ENCODE results near the gene RNF187.
A peak's percentile ranks its signal among the peaks of the same experiment; 100 is the strongest.
"Not testable (repeated sequence)": the region's sequence is repeated elsewhere in the genome, so short reads cannot be mapped to it uniquely, and the experiment has no call there.

RNF187 gene

DNA sequence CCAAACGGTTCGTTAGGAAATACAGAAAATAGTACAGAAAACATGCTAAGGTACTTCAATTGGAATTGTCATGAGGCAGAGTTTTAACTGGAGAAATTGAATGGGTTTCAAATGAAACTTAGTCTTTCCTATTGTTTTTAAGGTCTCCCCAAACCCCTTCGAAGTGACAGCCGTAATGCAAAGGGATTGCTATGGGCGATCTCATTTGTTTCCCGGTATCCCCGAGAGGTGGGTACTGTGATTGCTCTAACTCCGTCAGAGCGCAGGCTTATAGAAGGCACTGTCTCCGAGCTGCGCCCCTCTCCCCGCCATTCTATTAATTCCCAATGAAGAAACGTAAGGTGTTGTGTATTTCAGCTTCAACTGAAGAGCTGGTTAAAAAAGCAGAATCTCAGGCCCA lies 22.0 kb upstream of the RNF187 start:
- H3K4me3 ChIP-seq (ENCODE audit: low read length): peak overlapping the region; percentile 56
- TF ChIP-seq, protein P1, sequence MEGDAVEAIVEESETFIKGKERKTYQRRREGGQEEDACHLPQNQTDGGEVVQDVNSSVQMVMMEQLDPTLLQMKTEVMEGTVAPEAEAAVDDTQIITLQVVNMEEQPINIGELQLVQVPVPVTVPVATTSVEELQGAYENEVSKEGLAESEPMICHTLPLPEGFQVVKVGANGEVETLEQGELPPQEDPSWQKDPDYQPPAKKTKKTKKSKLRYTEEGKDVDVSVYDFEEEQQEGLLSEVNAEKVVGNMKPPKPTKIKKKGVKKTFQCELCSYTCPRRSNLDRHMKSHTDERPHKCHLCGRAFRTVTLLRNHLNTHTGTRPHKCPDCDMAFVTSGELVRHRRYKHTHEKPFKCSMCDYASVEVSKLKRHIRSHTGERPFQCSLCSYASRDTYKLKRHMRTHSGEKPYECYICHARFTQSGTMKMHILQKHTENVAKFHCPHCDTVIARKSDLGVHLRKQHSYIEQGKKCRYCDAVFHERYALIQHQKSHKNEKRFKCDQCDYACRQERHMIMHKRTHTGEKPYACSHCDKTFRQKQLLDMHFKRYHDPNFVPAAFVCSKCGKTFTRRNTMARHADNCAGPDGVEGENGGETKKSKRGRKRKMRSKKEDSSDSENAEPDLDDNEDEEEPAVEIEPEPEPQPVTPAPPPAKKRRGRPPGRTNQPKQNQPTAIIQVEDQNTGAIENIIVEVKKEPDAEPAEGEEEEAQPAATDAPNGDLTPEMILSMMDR (conservative IDR thresholded peaks at IDR 0.05; ENCODE audit: low read depth, low read length): no peak
- no peak for DNase-seq (ENCODE audit: low read depth)

DNA sequence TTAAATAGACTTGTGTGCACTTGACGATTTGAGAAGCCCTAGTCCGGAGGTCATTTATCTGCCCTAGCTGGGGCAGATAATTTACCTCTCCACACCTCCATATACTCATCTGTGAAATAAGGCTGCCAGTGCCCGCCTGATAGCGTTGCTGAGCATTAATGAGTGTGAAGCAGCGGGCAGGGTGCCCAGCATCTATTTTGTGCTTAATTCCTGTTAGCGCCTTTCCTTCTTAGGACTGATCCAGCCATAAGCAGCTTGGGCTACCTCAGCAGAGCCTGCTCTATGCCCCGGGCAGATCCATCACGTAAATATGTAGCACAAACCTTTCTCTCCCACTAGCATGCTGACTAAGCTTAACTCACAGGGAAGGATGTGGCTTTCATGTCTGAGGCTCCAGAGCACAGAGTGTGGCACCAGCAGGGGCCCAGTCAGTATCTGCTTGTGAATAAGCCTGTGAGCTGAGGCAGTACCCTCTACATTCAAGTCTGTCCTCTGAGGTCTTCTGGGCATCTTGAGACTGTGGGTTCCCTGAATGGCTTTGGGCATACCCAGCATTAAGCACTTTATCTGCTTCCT lies 21.5 kb upstream of the RNF187 start:
- DNase-seq (ENCODE audit: low read depth): no peak
- H3K4me3 ChIP-seq (ENCODE audit: low read length): no peak overlapping the region

DNA sequence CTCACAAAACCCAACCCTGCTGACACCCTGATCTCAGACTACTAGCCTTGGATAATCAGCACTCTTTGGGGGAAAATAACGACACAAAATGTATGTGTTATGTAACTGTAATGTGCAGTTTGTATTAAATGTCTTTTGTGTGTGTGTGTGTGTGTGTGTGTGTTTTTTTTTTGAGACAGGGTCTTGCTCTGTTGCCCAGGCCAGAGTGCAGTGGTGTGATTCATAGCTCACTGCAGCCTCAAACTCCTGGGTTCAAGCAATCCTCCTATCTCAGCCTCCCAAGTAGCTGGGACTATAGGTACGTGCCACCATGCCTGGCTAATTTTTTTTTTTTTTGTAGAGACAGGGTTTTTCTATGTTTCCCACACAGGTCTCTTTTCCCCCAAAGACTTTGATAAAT lies 19.0 kb upstream of the RNF187 start:
- not testable (repeated sequence) for H3K4me3 ChIP-seq (ENCODE audit: low read length)

More for the DNA sequence above, 21.5 kb upstream of the RNF187 start:
- TF ChIP-seq, protein P1 (conservative IDR thresholded peaks at IDR 0.05; ENCODE audit: low read depth, low read length): no peak

DNA sequence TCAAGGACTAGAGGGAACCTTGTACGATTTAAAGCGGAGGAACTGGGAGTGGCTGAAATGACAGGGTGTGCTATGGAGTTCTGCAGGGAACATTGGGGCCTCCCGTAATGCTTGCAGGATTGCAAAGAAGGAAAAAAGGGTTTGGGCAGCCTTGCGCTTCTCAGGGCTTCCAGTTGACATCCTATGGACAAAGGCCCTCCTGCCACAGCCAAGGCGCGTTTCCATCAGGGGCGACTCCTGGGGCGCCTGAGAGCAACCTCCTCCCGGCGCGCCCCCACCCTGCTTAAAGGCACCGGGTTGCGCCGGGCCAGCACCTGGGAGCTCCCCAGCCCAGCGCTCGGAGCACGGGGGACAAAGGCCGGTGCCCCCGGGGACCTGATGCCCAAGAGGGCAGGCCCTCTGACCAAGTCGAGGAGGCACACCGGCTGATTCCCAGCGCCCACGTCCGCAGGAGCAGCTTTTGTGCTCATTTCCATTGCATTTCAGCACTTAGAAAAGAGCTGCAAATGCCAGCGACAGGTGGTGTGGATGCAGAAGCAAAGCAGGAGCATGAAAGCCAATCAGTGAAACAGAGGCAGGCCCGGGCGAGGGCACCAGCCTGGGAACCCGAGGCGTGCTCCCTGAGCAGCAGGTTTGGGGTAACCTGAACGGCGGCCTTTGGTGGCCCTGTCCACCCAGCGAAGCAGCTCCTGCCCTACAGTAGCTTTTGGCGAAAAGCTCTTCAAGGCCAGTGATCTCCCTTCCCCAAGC lies 17.6 kb upstream of the RNF187 start:
- TF ChIP-seq, protein P1 (conservative IDR thresholded peaks at IDR 0.05; ENCODE audit: low read depth, low read length): no peak
- no peak for DNase-seq (ENCODE audit: low read depth)
- no peak overlapping the region for H3K4me3 ChIP-seq (ENCODE audit: low read length)

More for the DNA sequence above, 19.0 kb upstream of the RNF187 start:
- DNase-seq (ENCODE audit: low read depth): not testable (repeated sequence)

DNA sequence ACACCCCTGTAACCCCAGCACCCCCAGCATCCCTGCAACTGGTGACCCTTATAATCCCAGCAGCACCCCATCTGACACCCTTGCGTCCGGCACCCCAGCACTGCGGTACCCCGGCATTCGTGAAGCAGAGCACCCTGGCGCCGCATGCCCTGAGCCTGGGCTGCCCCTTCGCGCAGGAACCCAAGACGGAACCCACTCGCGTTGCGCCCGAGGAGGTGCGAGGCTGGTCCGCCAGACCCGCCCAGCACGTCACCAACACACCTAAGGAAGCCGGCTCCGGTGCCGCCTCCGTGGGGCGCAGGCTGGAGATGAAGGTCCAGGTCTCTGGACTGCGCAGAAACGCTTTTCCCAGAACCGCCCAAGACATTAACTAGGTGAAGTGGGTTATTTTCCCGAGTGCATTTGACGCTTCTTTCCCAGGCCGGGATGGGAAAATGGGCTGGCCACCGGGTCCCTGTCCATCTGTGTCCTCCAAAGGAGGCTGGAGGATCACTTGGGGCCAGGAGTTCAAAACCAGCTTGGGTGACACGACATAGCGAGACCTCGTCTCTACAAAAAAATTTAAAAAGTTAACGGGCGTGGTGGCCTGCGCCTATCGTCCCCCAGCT lies 15.9 kb upstream of the RNF187 start:
- TF ChIP-seq, protein P1 (conservative IDR thresholded peaks at IDR 0.05; ENCODE audit: low read depth, low read length): no peak
- H3K4me3 ChIP-seq (ENCODE audit: low read length): no peak overlapping the region
- no peak for DNase-seq (ENCODE audit: low read depth)

DNA sequence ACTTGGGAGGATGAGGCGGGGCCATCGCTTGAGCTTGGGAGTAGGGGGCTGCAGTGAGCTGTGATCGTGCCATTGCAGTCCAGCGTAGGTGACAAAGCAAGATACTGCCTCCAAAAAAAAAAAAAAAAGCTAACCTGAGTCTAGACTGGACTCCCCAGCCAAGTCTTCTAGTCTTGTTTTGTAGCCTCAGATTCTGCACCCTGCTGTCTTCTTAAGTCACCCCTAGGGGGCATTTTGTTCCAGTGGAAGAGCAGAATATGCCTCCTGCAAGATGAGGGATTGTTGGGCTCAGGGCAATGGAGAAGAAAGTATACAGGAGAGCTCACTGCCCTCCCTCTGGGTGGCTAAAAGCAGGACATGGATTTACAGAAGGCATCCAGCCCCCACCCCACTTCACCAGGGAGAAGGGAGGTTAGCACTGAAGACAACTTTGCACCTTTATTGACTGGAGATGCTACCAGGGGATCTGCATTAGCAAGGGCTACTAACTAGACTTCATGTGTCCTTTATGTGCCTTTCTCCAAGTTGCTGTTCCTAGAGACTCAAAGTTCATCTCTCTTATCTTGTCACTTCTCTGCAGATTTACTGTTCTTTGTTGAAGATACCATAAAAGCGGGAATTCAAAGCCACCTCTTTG lies 15.3 kb upstream of the RNF187 start:
- H3K4me3 ChIP-seq (ENCODE audit: low read length): no peak overlapping the region
- TF ChIP-seq, protein P1 (conservative IDR thresholded peaks at IDR 0.05; ENCODE audit: low read depth, low read length): peak; percentile 60
- DNase-seq (ENCODE audit: low read depth): no peak

DNA sequence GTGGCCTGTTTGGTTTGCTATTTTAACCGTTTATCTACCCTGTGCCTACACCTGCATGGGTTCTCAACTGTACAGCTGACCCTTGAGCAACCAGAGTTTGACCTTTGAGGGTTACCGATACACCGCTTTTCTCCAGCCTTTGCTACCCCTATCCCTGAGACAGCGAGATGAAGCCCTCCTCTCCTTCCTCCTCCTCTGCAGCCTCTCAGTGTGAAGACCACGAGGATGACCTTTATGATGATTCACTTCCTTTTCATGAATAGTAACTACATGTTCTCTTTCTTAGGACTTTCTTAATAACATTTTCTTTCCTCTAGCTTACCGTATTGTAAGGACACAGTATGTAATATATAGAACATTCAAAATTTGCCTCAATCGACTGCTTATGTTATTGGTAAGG lies 14.5 kb upstream of the RNF187 start:
- no peak for DNase-seq (ENCODE audit: low read depth)
- H3K4me3 ChIP-seq (ENCODE audit: low read length): no peak overlapping the region
- TF ChIP-seq, protein P1 (conservative IDR thresholded peaks at IDR 0.05; ENCODE audit: low read depth, low read length): no peak
